GM18868 (cell line): ENCODE data around the gene APOB.

ENCODE experiments used
- ATAC-seq: cut with Tn5 transposase; IDR thresholded peaks from one replicate; pipeline ENCODE4 v1.9.1; 2021; ENCODE audit warnings: mild to moderate bottlenecking, moderate library complexity; ENCODE audit not compliant: unreplicated experiment

Gene APOB, protein sequence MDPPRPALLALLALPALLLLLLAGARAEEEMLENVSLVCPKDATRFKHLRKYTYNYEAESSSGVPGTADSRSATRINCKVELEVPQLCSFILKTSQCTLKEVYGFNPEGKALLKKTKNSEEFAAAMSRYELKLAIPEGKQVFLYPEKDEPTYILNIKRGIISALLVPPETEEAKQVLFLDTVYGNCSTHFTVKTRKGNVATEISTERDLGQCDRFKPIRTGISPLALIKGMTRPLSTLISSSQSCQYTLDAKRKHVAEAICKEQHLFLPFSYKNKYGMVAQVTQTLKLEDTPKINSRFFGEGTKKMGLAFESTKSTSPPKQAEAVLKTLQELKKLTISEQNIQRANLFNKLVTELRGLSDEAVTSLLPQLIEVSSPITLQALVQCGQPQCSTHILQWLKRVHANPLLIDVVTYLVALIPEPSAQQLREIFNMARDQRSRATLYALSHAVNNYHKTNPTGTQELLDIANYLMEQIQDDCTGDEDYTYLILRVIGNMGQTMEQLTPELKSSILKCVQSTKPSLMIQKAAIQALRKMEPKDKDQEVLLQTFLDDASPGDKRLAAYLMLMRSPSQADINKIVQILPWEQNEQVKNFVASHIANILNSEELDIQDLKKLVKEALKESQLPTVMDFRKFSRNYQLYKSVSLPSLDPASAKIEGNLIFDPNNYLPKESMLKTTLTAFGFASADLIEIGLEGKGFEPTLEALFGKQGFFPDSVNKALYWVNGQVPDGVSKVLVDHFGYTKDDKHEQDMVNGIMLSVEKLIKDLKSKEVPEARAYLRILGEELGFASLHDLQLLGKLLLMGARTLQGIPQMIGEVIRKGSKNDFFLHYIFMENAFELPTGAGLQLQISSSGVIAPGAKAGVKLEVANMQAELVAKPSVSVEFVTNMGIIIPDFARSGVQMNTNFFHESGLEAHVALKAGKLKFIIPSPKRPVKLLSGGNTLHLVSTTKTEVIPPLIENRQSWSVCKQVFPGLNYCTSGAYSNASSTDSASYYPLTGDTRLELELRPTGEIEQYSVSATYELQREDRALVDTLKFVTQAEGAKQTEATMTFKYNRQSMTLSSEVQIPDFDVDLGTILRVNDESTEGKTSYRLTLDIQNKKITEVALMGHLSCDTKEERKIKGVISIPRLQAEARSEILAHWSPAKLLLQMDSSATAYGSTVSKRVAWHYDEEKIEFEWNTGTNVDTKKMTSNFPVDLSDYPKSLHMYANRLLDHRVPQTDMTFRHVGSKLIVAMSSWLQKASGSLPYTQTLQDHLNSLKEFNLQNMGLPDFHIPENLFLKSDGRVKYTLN (N-terminal part only)

GRCh38 chr2:21043744-21044532 is at the start of gene APOB:
TSS of gene APOB (minus strand) at chr2:21044073. CDS start at chr2:21043945, 128 bp downstream.
- no peak for ATAC-seq

DNA sequence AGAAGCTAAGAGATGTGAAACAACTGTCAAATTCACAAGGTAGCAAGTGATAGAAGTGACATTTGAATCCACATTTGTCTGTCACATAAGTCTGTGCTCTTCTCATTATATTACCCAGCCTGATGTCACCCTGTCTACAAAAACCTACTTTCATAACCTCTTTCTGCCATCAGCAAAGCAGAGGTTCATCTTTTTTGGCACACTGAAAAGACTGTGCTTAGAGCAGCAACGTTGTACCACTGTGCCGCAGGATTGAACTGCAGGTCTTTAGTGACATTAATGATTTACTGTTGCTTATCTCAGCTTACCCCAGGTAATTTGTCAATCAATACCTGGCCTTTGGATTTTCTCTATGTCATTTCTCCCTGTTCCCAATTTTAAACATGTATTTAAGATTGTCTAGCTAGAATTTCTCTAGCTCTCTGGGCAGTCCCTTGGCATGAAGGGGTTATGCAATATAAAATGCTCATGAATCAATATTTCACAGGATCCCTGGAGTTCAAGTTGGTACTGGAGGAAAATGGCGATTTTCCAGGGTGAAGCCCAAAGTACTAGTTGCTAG is 48.5 kb upstream of the APOB start:
- ATAC-seq, result no peak

DNA sequence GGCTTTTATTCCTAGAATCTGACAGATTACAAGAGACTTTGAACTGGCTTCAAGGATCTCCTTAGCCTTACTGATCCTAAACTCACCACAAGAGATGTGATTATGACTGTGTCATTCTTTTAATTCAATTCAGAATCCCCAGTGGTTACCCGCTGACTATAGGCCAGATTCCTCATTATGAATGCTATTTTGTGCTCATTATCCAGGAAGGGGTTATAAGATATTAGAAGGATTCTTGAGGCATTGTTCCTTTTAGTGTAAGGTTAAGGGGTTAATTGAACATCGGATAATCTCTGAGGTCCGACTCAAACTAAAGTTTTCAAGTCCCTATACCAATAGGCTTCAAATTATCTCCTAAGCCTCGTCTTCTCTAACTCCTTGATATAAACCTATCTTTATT is 40.5 kb upstream of the APOB start:
- ATAC-seq, result no peak

GRCh38 chr2:21083482-21083881 is 39.6 kb upstream of the APOB start:
- no peak for ATAC-seq

- no peak for ATAC-seq
Measured at GRCh38 chr2:21078296-21078695, 34.4 kb upstream of the APOB start.

DNA sequence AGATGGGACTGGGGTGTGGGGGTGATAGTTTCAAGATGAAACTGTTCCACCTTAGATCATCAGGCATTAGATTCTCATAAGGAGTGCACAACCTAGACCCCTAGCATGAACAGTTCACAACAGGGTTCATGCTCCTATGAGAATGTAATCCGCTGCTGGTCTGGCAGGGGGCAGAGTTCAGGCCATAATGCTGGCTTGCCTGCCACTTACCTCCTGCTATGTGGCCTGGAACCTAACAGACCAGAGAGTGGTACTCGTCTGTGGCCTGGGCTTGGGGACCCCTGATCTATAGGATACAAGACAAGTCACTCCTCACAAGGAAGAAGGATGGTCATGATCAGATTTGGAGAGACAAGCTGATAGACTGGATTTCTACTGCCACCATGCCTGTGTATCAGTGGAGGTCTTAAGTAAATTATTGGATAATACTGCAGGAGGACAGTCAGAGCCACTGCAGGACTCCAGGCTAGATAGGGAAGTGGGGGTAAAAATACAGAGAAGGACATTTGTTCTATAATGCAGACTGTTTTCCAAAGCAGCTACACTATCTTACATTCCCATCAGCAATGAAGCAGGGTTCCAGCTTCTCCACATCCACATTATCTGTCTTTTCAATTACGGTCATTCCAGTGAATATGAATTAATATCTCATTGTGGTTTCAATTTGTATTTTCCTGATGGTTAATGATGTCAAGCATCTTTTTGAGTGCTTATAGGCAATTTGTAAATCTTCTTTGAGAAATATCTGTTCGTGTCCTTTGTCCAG is 28.8 kb upstream of the APOB start:
- no peak for ATAC-seq

DNA sequence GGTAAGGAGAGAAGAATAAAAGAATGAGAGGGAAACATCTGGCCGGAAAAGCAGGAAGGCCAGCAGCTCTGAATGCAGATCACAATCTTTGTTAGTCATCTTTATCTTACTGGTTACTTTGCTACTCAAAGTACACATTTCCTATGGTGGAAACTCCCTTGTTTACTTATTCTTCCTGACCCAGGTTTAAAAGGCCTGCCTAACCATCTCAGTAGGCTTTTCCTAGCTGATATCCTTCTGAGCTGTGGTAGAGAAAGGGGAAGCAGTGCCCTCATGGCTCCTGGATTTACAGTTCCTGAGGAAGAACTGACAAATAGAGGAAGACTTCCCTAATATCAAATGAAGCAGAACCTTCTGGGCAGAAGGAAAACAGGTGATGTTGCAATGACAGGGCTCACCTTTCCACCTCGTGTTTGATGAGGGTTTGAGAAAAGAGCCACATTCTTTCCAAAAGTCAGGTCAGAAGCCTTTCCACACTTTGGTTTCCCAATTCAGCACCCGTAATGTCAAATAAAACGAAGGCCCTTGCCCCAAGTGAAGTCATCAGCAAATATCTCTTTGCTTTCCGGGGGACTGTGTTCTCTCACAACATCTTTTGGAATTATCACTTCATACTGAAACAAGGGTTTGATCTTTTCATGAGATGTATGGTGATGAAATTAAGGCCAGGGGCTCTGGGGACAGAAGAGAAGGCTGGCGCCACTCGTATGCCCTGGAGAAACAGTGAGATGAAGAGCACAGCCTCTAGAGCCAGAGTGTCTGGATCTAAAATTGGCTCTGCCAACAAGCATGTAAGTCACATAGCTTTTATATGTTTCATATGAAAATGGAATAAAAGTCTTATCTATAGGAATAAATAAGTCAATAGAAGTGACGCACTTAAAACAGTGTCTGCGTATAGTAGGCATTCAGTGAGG is 26.7 kb upstream of the APOB start:
- ATAC-seq, result no peak

DNA sequence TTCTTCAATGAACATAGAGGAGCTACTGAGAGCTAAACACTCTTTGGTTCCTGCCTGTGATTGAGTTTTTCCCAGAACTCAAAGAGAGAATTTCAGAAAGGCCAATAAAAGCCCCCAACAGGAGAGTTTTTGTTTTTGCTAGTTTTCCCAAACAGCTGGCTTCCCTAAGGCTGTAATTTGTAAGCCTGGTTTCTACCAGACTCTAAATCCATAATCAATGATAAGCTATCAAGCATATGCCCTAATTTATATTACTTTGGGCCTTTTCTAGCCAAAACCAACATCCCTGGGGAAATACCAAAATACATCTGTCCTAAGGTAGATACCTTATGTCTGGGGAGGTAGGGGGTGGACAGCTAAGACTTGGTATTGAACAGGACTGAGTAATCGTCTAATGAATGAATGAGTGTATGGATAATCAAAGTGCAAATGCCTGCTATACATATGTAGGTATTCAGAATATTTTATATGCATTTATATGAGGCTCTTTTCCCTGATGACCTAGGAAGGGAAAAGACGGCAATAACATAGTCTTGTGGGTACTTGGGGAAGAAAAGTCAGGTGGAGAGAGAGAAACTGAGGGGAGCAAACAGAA is 26.0 kb upstream of the APOB start:
- no peak for ATAC-seq

GRCh38 chr2:21067859-21068537 is 24.1 kb upstream of the APOB start:
- ATAC-seq, result no peak

DNA sequence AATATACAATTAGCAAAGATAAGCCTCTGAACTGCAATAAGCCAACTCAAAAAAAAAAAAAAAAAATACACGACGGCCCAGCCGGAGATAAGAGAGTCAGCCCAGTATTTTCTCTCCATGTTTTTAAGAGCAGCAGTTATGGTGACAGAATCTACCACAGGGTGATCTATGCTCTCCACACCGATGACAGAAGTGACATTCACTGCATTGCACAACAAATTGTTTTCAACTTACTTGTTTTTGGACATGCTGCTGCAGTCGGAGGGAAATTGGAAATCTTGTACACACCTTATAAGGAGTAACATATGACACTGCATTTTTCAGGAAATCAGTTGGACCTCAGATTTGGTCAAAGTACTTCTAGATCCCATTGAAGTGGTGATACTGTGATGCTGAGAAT is 23.3 kb upstream of the APOB start:
- no peak for ATAC-seq

DNA sequence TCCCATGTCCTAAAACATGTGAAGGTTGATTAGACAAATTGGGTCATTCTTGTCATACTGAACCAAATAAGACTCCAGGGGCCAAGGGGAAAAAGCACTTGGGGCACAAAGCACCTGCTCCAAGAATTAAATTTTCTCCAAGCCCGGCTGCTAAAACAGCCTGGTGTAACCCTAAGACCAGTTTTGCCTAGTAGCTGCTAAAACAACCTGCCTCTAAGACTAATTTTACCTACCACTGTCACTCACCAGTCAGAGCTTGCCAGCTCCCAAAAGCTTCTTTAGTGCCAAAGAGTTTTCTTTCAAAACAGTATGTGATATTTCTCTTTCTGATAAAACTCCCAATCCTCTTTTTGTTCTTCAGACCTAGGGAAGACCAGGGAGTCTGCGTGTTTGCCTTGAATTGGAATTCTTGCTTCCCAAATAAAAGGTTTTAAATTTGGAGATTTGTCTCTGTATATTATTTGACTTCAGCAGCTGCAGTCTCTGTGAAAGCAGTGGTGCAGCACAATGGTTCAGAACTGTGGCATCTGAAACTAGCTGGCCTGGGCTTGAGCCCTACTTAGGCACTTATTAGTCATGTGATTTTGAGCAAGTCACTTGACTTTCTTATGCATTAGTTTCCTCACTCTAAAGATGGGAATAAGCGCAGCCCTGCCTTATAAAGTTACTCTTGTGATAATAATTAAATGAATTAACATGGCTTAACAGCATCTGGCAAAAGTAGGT is 16.2 kb upstream of the APOB start:
- ATAC-seq, result no peak

DNA sequence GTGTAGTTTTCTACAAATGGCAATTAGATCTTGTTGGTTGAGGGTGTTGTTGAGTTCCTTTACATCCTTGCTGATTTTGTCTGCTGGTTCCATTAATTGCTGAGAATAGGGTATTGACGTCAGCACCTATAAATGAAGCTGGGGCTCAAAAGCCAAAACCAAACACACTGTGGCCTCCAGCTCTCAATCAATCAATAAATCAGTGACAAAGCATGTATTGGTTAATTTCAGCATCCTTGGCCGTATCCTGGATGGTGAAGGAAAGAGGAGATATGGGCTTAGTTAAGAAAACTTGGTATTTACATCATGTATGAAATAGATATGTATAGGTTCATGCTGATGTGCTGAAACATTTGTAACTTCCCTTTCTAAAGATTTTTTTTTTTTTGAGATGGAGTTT is 13.2 kb upstream of the APOB start:
- no peak for ATAC-seq

GRCh38 chr2:21055879-21056790 is 12.3 kb upstream of the APOB start:
- no peak for ATAC-seq

DNA sequence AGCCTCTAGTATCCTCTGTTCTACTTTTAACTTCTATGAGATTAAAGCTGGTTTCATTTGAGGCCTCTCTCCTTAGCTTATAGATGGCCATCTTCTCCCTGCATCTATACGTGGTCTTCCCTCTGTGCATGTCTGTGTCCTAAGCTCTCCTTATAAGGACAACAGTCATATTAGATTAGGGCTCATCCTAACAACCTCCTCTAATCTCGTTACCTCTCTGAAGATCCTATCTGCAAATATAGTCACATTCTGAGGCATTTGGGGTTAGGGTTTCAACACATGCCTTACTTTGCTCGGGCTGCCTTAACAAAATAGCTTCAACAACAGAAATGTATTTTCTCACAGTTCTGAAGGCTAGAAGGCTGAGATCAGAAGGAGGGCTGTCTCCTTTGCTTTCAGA is 11.6 kb upstream of the APOB start:
- ATAC-seq, result no peak

- ATAC-seq, result no peak
Measured at GRCh38 chr2:21054011-21054410, 10.1 kb upstream of the APOB start.

DNA sequence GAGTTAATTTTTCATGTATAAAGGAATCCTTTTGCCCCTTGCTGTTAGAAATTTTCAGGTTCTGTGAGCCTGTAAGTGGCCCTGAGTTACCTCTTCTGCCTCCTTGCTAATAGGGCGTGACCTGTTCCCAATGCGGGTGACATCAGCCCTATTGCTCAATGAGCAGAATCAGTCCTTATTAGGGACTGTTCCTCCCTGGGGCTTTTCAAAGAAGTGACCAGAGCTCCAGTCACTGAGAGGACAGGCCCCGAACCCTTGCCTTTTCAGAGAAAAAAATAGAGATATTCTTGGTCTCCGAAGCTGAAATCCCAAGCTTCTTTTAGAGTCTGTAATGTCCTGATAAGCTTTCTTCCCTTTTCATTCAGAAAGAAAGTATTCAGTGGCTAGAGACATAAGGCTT is 8.2 kb upstream of the APOB start:
- no peak for ATAC-seq
